Coronary artery (tissue), 2 donors: ENCODE measurements around the gene MPC1L.
"Not testable (repeated sequence)": the region's sequence is repeated elsewhere in the genome, so short reads cannot be mapped to it uniquely, and the experiment has no call there.

ENCODE experiments used
- DNase-seq: peaks from one replicate; pipeline ENCODE4 v3.0.0-alpha.2; 2017; ENCODE audit warnings: low spot score
- H3K27ac ChIP-seq, 2 donors: fragments of 200-600 bp; sonication (generic); one replicate each; pipeline ENCODE4 v1.5.1; 2016 to 2019
- H3K4me3 ChIP-seq: fragments of 200-600 bp; sonication (generic); 2 replicates; pipeline ENCODE4 v1.5.1; 2016; ENCODE audit warnings: mild to moderate bottlenecking, moderate library complexity
- CTCF ChIP-seq: fragments of 200-600 bp; sonication (generic); IDR thresholded peaks from one replicate; pipeline ENCODE4 v1.5.1; 2019; ENCODE audit warnings: antibody characterized with exemption

Gene MPC1L

DNA sequence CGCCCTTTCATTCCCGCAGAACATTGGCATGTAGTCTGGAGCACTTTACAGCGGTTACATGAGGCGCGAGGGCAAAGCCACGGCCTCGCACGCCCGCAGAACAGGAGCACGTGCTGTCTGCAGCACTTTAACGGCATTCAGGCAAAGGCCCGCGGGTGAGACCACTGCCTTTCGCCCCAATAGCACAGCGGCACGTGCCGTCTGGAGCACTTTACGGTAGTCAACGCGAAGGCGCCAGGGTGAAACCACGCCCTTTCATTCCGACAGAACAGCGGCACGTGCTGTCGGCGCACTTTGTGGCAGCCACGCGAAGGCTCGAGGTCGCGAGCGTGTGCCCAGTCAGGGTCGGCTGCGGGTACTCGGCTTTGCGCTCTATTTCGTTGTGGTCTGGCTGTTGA, at the start of gene MPC1L:
MPC1L (plus strand) TSS at position 290 of the 398 bp plus-strand sequence. CDS start 138 bp downstream, outside the sequence.
- TF ChIP-seq CTCF: no peak
- DNase-seq: no peak
- Histone ChIP-seq H3K27ac (no peak within 1 kb of the TSS), H3K4me3 (no peak within 1 kb of the TSS)

DNA sequence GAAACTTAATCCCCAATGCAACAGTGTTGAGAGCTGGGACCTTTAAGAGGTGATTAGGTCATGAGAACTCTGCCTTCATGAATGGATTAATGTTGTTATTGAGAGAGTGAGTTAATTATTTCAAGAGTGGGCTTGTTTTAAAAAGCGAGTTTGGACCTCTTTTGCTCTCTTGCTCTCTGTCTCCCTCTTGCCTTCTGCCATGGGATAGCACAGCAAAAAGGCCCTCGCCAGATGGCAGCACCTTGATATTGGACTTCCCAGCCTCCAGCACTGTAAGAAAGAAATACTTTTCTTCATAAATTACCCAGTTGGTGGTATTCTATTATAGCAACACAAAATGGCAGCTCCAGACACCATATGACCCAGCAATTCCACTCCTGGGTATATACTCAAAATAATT, 49.5 kb upstream of the MPC1L start:
- TF ChIP-seq CTCF: no peak
- Histone ChIP-seq H3K27ac (no peak overlapping the region), H3K4me3 (no peak overlapping the region)
- no peak for DNase-seq

GRCh38 chrX:40575411-40575810, 47.8 kb upstream of the MPC1L start:
- not testable (repeated sequence) for DNase-seq, H3K27ac ChIP-seq, H3K4me3 ChIP-seq

- no peak overlapping the region for H3K27ac ChIP-seq
- no peak for TF ChIP-seq CTCF
- no peak overlapping the region for H3K4me3 ChIP-seq
- DNase-seq: no peak
Measured at GRCh38 chrX:40576291-40576690, 46.9 kb upstream of the MPC1L start.

DNA sequence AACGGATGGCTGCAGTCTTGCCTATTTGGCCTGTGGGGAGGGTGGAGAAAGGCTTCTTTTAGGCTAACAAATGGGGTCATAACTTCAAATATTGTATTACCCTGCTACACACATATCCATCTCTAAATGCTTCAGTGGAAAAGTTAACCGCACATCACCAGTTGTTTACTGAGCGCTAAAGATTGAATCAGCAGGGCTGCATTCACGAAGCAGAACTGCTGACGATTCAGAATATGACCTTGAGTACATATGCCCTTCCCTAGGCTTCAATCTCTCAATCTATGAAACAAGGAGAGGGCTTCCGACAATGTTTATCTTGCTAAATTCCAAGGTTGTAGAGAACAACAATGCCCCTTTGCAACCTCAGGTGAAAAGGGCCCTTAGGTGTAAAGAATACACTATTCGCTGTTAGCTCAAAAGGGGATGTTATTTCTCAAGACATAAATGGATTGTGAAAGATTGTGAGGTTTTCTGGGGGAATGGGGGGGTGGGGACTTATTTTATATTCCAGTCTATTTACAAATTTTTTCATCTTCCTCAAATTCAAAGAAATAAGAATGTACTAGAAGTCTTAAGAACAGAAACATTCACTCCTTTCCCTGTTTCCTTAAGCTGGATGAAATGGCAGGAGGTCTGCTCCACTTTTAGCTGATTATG, 45.1 kb upstream of the MPC1L start:
- TF ChIP-seq CTCF: no peak
- H3K4me3 ChIP-seq: no peak overlapping the region
- no peak overlapping the region for H3K27ac ChIP-seq
- DNase-seq: no peak

DNA sequence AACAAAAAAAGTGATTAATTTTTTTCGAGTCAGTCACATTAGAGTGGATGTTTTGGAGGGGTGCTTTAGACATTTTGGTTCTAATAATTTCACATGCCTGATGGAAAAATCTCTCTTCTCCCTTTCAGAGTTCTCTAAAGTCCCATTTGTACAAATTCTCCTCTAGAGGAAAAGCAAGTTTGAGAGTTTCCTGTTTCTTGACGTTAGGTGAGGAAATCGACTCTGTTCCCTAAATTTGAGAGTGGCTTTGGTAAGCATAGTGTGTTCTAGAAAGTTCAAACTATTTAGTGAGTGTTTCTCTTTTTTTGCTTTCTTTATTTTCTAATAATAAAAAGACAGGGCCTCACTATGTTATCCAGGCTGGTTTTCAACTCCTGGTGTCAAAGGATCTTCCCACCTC, 44.1 kb upstream of the MPC1L start:
- DNase-seq: no peak
- Histone ChIP-seq H3K4me3 (no peak overlapping the region), H3K27ac (peak overlapping the region in 1 of 2 donors; percentile 22)
- TF ChIP-seq CTCF: no peak

- Histone ChIP-seq H3K4me3 (peak overlapping the region; percentile 85), H3K27ac (peak overlapping the region; percentile 65 to 96)
- TF ChIP-seq CTCF: no peak
- DNase-seq: no peak
Measured at GRCh38 chrX:40579900-40580536, 43.2 kb upstream of the MPC1L start.
